GM04503 (cell line): Measurements from ENCODE around the gene IKZF3.
A peak's percentile ranks its signal among the peaks of the same experiment; 100 is the strongest.
"Not testable (repeated sequence)": the region's sequence is repeated elsewhere in the genome, so short reads cannot be mapped to it uniquely, and the experiment has no call there.

ENCODE experiments used
- DNase-seq: peaks from one replicate; pipeline ENCODE4 v3.0.0-alpha.2; 2012; ENCODE audit warnings: low read depth

The IKZF3 gene

GRCh38 chr17:39754958-39755553, 109.1 kb downstream of the IKZF3 start:
- no peak for DNase-seq

GRCh38 chr17:39754161-39754957, 109.8 kb downstream of the IKZF3 start:
- DNase-seq, result peak; percentile 57

- no peak for DNase-seq
Observed at GRCh38 chr17:39753514-39754160, 110.5 kb downstream of the IKZF3 start.

DNA sequence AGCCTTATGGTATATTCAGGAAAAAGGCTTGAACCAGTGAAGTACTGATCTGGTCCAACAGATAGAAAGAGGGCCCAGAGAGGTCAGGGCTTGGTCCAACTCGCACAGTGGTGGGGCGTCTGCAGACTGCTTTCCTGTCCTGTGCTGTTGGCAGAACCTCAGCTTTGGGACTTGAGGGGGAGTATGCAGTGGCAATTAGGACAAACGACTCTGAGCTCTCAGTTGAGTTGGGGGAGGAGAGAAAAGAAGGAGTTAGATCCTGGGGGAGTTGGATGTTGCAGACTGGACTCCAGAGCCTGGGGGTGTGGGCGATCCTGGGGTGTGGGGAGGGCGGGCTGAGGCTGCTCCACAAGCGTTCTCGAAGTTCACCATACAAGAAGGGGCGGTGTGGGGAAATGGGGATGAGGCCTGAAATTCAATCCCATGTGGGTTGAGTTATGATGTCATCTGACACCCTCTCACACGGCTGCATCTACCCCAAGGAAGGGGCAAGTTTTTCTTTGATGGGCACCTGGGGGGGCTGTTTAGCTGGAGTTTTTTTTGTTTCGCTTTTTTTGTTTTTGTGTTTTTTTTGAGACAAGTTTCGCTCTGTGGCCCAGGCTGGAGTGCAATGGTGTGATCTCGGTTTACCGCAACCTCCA, 111.8 kb downstream of the IKZF3 start:
- no peak for DNase-seq

DNA sequence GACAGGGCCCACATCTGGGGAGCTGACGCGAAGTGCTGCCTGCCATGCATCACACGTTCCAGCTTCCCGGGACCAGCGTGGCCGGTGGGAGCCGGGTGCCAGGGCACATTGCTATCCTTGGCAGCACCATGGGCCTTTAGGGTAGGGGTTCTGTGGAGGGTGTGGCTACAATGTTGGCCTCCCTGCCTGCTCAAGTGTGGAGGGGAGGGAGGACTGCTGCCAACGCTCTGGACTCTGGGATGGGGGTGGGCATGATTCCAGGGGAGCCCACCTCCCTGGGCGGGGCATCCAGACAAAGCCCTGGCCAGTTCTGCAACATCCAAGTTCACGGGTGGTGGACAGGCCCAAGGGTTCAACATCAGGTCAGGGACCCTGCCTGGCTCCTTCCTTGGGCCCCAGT, 112.5 kb downstream of the IKZF3 start:
- no peak for DNase-seq

GRCh38 chr17:39751016-39751543, 113.0 kb downstream of the IKZF3 start:
- DNase-seq, result no peak

DNA sequence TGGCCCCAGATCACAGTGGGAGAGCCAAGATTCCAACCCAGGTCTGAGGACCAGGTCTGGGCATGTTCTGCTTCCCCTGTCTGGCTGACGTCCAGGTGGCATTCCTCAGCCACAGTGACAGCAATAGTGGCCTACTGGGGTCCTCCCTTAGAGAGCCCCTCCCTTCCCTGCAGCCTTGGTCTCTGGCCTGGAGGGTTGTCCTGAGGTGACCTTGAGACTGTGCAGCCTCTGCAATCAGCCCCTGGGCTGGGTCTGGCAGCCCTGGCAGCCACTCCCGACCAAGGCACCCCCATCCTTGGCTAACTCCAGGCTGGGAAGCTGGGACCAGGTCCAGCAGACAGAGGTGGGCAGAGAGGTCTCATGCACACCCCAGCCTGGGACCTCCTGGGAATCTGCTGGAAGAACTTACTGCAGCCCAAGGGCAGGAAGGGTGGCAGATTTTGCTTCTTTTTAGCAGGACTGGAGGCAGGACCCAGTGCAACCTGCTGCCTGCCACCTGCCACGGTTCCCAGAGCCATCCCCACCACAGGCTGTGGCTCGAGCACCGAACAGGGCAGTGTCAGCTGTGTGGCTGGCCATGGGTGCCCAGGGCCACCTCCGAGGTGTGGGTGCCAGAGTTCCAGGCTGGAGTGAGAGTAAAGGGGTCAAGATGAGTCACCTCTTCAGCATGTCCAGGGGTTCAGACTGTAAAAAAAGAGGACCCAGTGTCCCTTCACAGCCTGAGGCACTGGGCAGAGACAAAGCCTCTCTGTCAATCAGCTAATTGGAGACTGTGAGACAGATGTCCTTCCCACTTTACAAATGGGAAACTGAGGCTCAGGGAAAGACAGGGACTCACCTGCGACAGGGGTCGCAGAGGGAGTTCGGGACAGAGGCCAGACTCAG, 113.7 kb downstream of the IKZF3 start:
- DNase-seq, result no peak

DNA sequence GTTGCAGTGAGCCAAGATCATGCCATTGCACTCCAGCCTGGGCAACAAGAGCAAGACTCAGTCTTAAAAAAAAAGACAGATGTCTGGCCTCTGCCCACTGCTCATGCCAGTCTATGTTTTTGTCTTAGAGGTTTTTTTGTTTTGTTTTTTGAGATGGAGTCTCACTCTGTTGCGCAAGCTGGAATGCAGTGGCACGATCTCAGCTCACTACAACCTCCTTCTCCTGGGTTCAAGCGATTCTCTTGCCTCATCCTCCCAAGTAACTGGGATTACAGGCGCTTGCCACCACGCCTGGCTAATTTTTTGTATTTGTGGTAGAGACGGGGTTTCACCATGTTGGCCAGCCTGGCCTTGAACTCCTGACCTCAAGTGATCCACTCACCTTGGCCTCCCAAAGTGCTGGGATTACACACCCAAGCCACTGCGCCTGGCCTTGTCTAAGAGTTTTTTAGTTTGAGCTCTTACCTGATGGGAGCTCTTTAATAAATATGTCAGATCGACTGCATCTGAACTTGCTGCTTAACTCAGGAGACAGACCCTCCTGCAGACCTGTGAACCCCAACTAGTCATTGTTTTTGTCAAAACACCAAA, 115.6 kb downstream of the IKZF3 start:
- DNase-seq, result not testable (repeated sequence)

DNA sequence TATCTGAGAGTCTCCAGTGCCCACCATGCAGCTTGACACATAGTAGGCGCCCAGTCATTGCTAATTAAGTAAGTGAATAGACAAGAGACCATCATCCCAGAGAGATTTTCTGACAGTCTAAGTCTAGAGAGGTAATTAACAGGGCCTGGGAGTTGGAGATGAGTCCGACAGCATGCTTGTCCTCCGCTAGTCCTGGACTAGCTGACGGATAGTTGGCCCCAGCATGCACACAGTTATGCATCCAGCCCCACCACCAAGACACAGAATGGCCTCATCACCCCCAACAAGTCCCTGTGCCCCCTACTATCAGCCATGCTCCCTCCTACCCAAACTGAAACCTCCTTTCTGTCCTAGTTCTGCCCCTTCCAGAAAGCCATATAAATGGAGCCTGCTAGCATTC, 116.4 kb downstream of the IKZF3 start:
- no peak for DNase-seq

GRCh38 chr17:39746145-39746461, 118.0 kb downstream of the IKZF3 start:
- DNase-seq, result no peak

GRCh38 chr17:39745335-39746144, 118.6 kb downstream of the IKZF3 start:
- DNase-seq, result no peak

GRCh38 chr17:39744836-39745215, 119.3 kb downstream of the IKZF3 start:
- DNase-seq, result no peak

- DNase-seq, result no peak
Observed at GRCh38 chr17:39744075-39744835, 119.9 kb downstream of the IKZF3 start.

- no peak for DNase-seq
Observed at GRCh38 chr17:39742856-39743436, 121.2 kb downstream of the IKZF3 start.

GRCh38 chr17:39742126-39742855, 121.8 kb downstream of the IKZF3 start:
- DNase-seq, result no peak

- DNase-seq, result no peak
Observed at GRCh38 chr17:39740357-39741111, 123.6 kb downstream of the IKZF3 start.

DNA sequence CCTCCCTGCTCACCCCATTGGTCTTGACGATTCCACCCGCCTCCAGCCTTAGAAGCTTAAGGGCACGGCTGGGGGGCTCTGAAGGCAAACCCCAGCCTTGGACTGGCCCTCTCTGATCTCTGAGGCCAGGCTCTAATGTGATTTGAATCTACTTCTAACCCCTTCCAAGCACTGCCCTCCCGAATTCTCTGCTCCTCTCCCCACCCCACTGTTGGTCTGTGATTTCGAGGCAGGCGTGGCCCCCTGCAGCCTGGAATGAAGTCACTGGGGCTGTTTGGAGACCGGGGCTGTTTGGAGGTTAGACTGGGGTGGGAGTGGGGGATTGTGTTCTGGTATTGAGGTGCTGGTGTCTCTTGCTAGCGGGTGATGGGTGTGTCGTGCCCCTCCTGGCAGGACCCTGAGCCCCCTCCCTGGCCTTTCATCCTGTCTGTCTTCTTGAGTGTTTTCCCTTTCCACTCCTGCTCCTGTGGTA, 124.2 kb downstream of the IKZF3 start:
- DNase-seq, result no peak
